ENCODE data around the gene LEP. TPM values are rescaled to one million over a fixed set of nuclear protein-coding genes. Genes with fewer than 3 reads are reported as not detected.

Gene LEP
- total RNA-seq, 1 experiment from 2014 or later = not detected

DNA sequence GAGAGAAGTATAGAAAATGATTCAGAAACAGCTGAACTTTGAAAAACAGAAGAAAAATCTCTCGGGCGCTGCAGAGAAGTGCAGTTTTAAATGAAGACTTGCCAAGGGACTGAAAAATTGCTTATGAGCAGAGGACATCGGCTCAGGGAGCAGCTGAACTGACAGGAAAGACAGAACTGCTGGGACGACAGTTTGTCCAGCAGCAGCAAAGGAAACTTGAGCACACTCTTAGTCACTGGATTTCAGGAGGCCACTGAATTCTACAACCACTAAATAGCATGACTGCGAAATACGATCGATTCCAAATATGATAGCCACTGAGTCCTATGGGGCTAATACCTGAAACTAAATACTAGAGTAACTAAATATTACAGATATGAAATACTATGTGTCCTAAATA, 43.0 kb downstream of the LEP start:
- Histone ChIP-seq H2AFZ (ENCODE audit: low read length) (no peak overlapping the region), H3K79me2 (ENCODE audit: insufficient read depth, low read length) (no peaks in the 10 kb centered on the region), H3K9me3 (ENCODE audit: control insufficient read depth, low read depth, low read length) (no peaks in the 10 kb centered on the region), H2BK15ac (ENCODE audit: low read depth, low read length) (no peak overlapping the region), H3T11ph (ENCODE audit: low read length) (no peak overlapping the region), H3K23ac (ENCODE audit: insufficient read length, low read depth, low read length) (no peak overlapping the region), H2AK5ac (ENCODE audit: insufficient read length, low read length) (no peak overlapping the region), H3K4me2 (ENCODE audit: insufficient read depth, insufficient read length, low read length) (no peak overlapping the region), H2BK12ac (ENCODE audit: insufficient read length, low read depth, low read length) (no peak overlapping the region), H2BK5ac (ENCODE audit: insufficient read length, low read length) (no peak overlapping the region), H4K5ac (ENCODE audit: insufficient read length, low read depth, low read length) (no peak overlapping the region), H4K8ac (replicated peaks; ENCODE audit: insufficient read length, low read depth, low read length) (no peak overlapping the region), H3K27me3 (ENCODE audit: insufficient read depth, low read length) (no peaks in the 10 kb centered on the region), H3K9ac (ENCODE audit: extremely low read depth, insufficient read length, low read length) (no peak overlapping the region), H3K4me1 (ENCODE audit: insufficient read depth, low read length) (no peaks in the 10 kb centered on the region), H3K79me1 (ENCODE audit: insufficient read depth, low read depth, low read length, poor library complexity, severe bottlenecking) (no peaks in the 10 kb centered on the region), H2BK20ac (ENCODE audit: low read depth, low read length, poor library complexity, severe bottlenecking) (no peak overlapping the region), H3K4ac (ENCODE audit: low read depth, low read length) (no peak overlapping the region), H3K18ac (ENCODE audit: insufficient read length, low read depth, low read length) (no peak overlapping the region), H2BK120ac (ENCODE audit: low read depth, low read length, poor library complexity, severe bottlenecking) (no peak overlapping the region), H4K20me1 (ENCODE audit: control insufficient read depth, insufficient read depth, insufficient read length) (no peaks in the 10 kb centered on the region), H3K56ac (ENCODE audit: insufficient read length, low read depth, low read length) (no peak overlapping the region), H4K91ac (ENCODE audit: insufficient read length, low read depth, low read length) (no peak overlapping the region), H3K14ac (ENCODE audit: insufficient read depth, low read length) (no peak overlapping the region), H3K27ac (ENCODE audit: insufficient read length, low read depth, low read length) (no peak overlapping the region), H3K23me2 (ENCODE audit: insufficient read length, low read depth, low read length, poor library complexity, severe bottlenecking) (no peaks in the 10 kb centered on the region)
- Mint-ChIP-seq H3K4me1 (peaks cover 5 to 7% of the 10 kb centered on the region in 2 experiments; a peak in 2 of 4 replicates), H3K4me3 (no peak overlapping the region), H3K27ac (no peak overlapping the region; a peak in 1 of 7 replicates), H3K27me3 (ENCODE audit: low read depth) (peaks cover 4% of the 10 kb centered on the region), H3K9me3 (peaks cover 8 to 14% of the 10 kb centered on the region in 2 experiments), H3K36me3 (ENCODE audit: insufficient read depth in 1 of 3, low read depth in 3 of 3) (peaks cover 11 to 15% (median 14%) of the 10 kb centered on the region in 3 experiments)
- no peak for DNase-seq
- TF ChIP-seq CTCF (conservative IDR thresholded peaks at IDR 0.05) = no peak
- WGBS (ENCODE audit: extremely low coverage, insufficient read length, low lambda C conversion rate) = no CpG with 5 or more reads among the region's 7 CpGs

Measured in H9 (cell line).